ENCODE results near the gene CPNE8.

Gene CPNE8

GRCh38 chr12:38892976-38893375, 12.4 kb downstream of the CPNE8 start:
- DNase-seq = no peak

GRCh38 chr12:38892087-38892786, 13.2 kb downstream of the CPNE8 start:
- no peak for DNase-seq

GRCh38 chr12:38890102-38890855, 15.1 kb downstream of the CPNE8 start:
- peak; percentile 65 for DNase-seq

- DNase-seq = no peak
These were observed 16.0 kb downstream of the CPNE8 start for GRCh38 chr12:38889297-38889815.

- DNase-seq = no peak
These were observed 17.6 kb downstream of the CPNE8 start for GRCh38 chr12:38887770-38888169.

GRCh38 chr12:38886931-38887330, 18.5 kb downstream of the CPNE8 start:
- no peak for DNase-seq

GRCh38 chr12:38886064-38886463, 19.3 kb downstream of the CPNE8 start:
- no peak for DNase-seq

- DNase-seq = no peak
These were observed 20.7 kb downstream of the CPNE8 start for GRCh38 chr12:38884666-38885065.

- DNase-seq = no peak
These were observed 21.7 kb downstream of the CPNE8 start for GRCh38 chr12:38883629-38884134.

GRCh38 chr12:38880288-38880687, 25.1 kb downstream of the CPNE8 start:
- DNase-seq = no peak

GRCh38 chr12:38878986-38879385, 26.4 kb downstream of the CPNE8 start:
- DNase-seq = no peak

GRCh38 chr12:38878333-38878705, 27.1 kb downstream of the CPNE8 start:
- no peak for DNase-seq

- no peak for DNase-seq
These were observed 29.7 kb downstream of the CPNE8 start for GRCh38 chr12:38875586-38876228.

GRCh38 chr12:38872561-38872960, 32.8 kb downstream of the CPNE8 start:
- no peak for DNase-seq

GRCh38 chr12:38872156-38872555, 33.2 kb downstream of the CPNE8 start:
- DNase-seq = no peak

GRCh38 chr12:38869036-38869435, 36.4 kb downstream of the CPNE8 start:
- no peak for DNase-seq

GRCh38 chr12:38850461-38850860, 54.9 kb downstream of the CPNE8 start:
- DNase-seq = no peak

- no peak for DNase-seq
These were observed 58.1 kb downstream of the CPNE8 start for GRCh38 chr12:38847247-38847646.

GRCh38 chr12:38844267-38844666, 61.1 kb downstream of the CPNE8 start:
- DNase-seq = no peak

- no peak for DNase-seq
These were observed 67.1 kb downstream of the CPNE8 start for GRCh38 chr12:38838056-38838850.

GRCh38 chr12:38831715-38832114, 73.7 kb downstream of the CPNE8 start:
- no peak for DNase-seq

GRCh38 chr12:38825006-38825405, 80.4 kb downstream of the CPNE8 start:
- no peak for DNase-seq

GRCh38 chr12:38823738-38824137, 81.7 kb downstream of the CPNE8 start:
- DNase-seq = no peak
